Sigmoid colon (tissue), 7 donors: ENCODE data around the gene GPR4. TPM values are rescaled to one million over a fixed set of nuclear protein-coding genes. Genes with fewer than 3 reads are reported as not detected.
A peak's percentile ranks its signal among the peaks of the same experiment; 100 is the strongest.

Experiments used
- DNase-seq: peaks from one replicate; pipeline ENCODE4 v3.0.0-alpha.2; 2019
- H3K27ac ChIP-seq, 4 donors: fragments of 200-600 bp; sonication (generic); one replicate each; pipeline ENCODE4 v1.5.1; 2016 to 2019; ENCODE audit warnings: mild to moderate bottlenecking in 1 of 4
- H3K27me3 ChIP-seq, 3 donors: fragments of 200-600 bp; sonication (generic); one replicate each; pipeline ENCODE4 v1.5.1; 2019; ENCODE audit warnings: mild to moderate bottlenecking in 1 of 3
- H3K36me3 ChIP-seq, 4 donors: fragments of 200-600 bp; sonication (generic); one replicate each; pipeline ENCODE4 v1.5.1; 2016 to 2019
- H3K4me1 ChIP-seq, 4 donors: fragments of 200-600 bp; sonication (generic); one replicate each; pipeline ENCODE4 v1.5.1; 2017 to 2019
- H3K4me3 ChIP-seq, 4 donors: fragments of 200-600 bp; sonication (generic); one replicate each; pipeline ENCODE4 v1.5.1; 2017 to 2019; ENCODE audit warnings: mild to moderate bottlenecking in 2 of 4, moderate library complexity in 1 of 4
- H3K9me3 ChIP-seq, 4 donors: fragments of 200-600 bp in 3 of 4; sonication (generic) in 3 of 4; one replicate each; pipeline versions ENCODE4 v1.5.1 to v1.6.1; 2013 to 2019
- EP300 ChIP-seq, 4 donors: sonication (generic); formaldehyde crosslinking; IDR thresholded peaks; one replicate each; pipeline ENCODE4 v1.6.1; 2017; ENCODE audit warnings: antibody characterized with exemption in 4 of 4
- POLR2A ChIP-seq, 2 donors: fragments of 450-650 bp; IDR thresholded peaks; one replicate each; pipeline ENCODE4 v1.6.1; 2016; ENCODE audit warnings: antibody characterized with exemption in 2 of 2, mild to moderate bottlenecking in 2 of 2, moderate library complexity in 2 of 2
- POLR2AphosphoS5 ChIP-seq, 4 donors: sonication (generic); formaldehyde crosslinking; IDR thresholded peaks; one replicate each; pipeline ENCODE4 v1.6.1; 2017; ENCODE audit warnings: antibody characterized with exemption in 4 of 4
- WGBS, 2 donors: extraction: QIAGEN DNeasy Blood & Tissue Kit; methylation state at CpG; one replicate each; pipeline ENCODE4 v1.1.7; 2013; 5-methylcytosine and 5-hydroxymethylcytosine counted together
- intact Hi-C: fragments of 100-400 bp; cut with DNase I; formaldehyde crosslinking; loops from one replicate; pipeline ENCODE4 v1.15.1; 2023
- polyA plus RNA-seq, 3 donors: library from polyadenylated mRNA; stranded (reverse); fragments of 200-250 nt; gene quantifications; one replicate each; pipeline ENCODE4 v1.2.3, GENCODE V29; 2013
- total RNA-seq, 4 donors: library from RNA; depleted of rRNA; stranded (reverse); fragments of >200 nt; gene quantifications; one replicate each; pipeline ENCODE4 v1.1.0, GENCODE V29; 2016
- TF ChIP-seq, protein P1 (sequence below), 4 experiments: fragments of 450-650 bp in 3 of 4; fragments of 200-600 bp in 1 of 4; IDR thresholded peaks; one replicate each; pipeline ENCODE4 v1.5.1; 2016 to 2019; ENCODE audit warnings: antibody characterized with exemption in 4 of 4, mild to moderate bottlenecking in 3 of 4, moderate library complexity in 2 of 4
- donor health status: healthy with polysubstance abuse.
- donor health status: Bipolar disorder and iron deficiency.
- donor health status: healthy.

The GPR4 gene
- total and polyA plus RNA-seq, 7 donors, result 0.46 to 1.9 (median 0.99) TPM

DNA sequence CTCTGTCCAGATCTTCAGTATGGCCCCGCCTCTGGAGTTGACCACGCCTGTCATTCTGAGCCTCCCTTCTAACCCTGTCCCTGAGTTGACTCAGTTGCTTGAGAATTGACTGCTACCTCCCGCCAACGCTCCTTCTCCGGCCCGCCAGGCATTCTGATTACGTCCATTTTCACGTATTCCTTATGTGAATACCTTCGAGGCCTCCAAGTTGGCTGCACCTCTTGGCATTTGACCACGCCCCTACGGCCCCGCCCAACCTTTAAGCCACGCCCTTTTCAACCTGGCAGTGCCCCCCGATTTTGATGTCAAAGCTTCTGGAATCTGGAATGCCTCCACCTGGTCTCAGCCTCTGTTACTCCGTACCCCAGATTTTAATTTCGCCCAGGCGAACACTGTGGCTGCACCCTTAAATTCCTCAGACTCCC, 38.8 kb upstream of the GPR4 start:
- DNase-seq, result no peak
- 44 to 57% methylated on average over 17 of the region's 17 CpGs for WGBS, 2 donors
- H3K4me1 ChIP-seq, result peaks cover 0 to 54% (median 37%) of the 10 kb centered on the region in 4 donors
- no peaks in the 10 kb centered on the region for H3K36me3 ChIP-seq
- TF ChIP-seq POLR2AphosphoS5 (IDR thresholded peaks at IDR 0.05) (no peak), EP300 (IDR thresholded peaks at IDR 0.05) (no peak), POLR2A (IDR thresholded peaks at IDR 0.05) (no peak)
- TF ChIP-seq, protein P1, sequence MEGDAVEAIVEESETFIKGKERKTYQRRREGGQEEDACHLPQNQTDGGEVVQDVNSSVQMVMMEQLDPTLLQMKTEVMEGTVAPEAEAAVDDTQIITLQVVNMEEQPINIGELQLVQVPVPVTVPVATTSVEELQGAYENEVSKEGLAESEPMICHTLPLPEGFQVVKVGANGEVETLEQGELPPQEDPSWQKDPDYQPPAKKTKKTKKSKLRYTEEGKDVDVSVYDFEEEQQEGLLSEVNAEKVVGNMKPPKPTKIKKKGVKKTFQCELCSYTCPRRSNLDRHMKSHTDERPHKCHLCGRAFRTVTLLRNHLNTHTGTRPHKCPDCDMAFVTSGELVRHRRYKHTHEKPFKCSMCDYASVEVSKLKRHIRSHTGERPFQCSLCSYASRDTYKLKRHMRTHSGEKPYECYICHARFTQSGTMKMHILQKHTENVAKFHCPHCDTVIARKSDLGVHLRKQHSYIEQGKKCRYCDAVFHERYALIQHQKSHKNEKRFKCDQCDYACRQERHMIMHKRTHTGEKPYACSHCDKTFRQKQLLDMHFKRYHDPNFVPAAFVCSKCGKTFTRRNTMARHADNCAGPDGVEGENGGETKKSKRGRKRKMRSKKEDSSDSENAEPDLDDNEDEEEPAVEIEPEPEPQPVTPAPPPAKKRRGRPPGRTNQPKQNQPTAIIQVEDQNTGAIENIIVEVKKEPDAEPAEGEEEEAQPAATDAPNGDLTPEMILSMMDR (IDR thresholded peaks at IDR 0.05), result no peak
- intact Hi-C loops, result loop anchor here (5.0 kb wide), 1 partner anchor 214 kb away; no protein-coding TSS in a partner anchor
- peaks cover 15 to 28% (median 21%) of the 10 kb centered on the region in 3 donors for H3K27me3 ChIP-seq
- H3K9me3 ChIP-seq, result no peaks in the 10 kb centered on the region
- no peak overlapping the region for H3K4me3 ChIP-seq
- H3K27ac ChIP-seq, result peak overlapping the region in 2 of 4 donors; percentile 67 to 73

DNA sequence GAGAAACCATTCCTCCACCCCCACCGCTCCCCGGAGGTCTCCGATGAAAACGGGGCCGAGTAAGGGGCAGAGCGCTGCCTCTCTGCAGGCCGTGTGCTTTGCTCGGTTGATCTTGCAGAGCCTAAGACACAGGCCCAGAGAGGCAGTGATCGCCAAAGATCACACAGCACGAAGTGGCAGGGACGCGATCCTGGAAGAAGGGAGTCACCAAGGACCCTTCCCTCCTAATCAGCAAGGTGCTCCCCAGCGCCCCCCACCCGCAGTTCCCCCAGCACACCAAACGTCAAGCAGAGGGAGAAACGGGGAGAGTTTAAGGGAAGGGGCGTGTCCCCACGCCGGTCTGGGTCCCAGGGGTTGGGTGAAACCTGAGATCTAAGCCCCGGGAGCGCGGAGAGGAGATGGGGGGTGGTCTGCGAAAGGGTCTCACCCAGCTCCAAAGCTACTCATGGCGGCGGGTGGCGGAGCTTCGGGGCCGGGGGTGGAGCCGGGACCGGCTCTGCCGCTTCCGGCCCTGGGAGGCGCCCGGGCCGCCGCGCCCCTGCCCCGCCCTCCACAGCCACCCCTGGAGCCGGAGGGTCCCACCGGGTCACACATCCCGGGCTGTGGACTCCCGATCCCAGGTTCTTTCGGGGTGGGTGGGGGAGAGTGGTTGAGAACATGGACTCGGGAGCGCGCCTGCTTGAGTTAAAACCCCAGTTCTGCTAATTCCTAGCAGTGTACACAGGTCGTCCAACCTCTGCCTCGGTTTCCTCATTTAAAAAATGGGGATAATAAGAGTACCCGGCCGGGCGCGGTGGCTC, 37.1 kb upstream of the GPR4 start, which contains the start of gene EML2:
Gene EML2 (minus strand): TSS at position 468 of the 800 bp plus-strand sequence. CDS start 21 bp downstream, at position 447.
- intact Hi-C loops, result no loop called here
- TF ChIP-seq EP300 (IDR thresholded peaks at IDR 0.05) (no peak), POLR2A (IDR thresholded peaks at IDR 0.05) (no peak), POLR2AphosphoS5 (IDR thresholded peaks at IDR 0.05) (no peak)
- TF ChIP-seq, protein P1 (IDR thresholded peaks at IDR 0.05), result no peak
- H3K4me1 ChIP-seq, result peaks cover 0 to 46% (median 30%) of the 10 kb centered on the region in 4 donors
- peak within 1 kb of the TSS; percentile 55 to 71 (median 60) for H3K4me3 ChIP-seq
- H3K27ac ChIP-seq, result peak within 1 kb of the TSS in 1 of 4 donors; percentile 30
- H3K27me3 ChIP-seq, result peaks cover 6 to 11% (median 7%) of the 10 kb centered on the region in 3 donors
- 1 to 3% methylated on average over 52 of the region's 52 CpGs for WGBS, 2 donors
- H3K9me3 ChIP-seq, result no peaks in the 10 kb centered on the region
- no peaks in the 10 kb centered on the region for H3K36me3 ChIP-seq
- DNase-seq, result no peak

DNA sequence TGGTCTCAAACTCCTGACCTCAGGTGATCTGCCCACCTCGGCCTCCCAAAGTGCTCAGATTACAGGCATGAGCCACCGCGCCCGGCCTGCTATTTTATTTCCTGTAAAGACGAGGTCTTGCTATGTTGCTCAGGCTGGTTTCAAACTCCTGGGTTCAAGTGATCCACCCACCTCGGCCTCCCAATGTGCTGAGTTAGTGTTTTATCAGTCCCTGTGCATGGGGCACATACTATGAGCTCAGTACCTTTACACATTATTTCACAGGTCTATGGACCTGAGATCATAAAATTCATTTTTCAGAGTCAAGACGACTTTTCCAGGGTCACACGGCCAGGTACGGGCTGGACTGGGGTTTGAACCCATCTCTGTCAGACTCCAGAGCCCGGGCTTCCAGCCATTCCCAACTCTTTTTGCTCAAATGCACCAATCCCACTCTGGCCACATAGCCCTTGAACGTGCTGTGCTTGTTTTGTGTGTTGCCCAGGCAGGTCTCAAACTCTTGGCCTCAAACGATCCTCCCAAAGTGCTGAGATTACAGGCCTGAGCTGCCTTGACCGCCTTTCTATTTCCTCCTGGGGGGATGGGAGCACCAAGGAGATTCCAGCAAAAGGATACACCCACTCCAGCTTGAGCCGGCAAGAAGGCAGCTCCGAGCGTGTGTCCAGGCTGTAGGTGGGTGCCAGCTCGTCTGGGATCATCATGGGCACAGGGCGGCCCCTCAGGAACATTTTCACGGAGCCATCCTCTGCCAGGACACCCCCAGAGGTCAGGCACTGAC, 36.1 kb upstream of the GPR4 start:
- H3K36me3 ChIP-seq, result no peaks in the 10 kb centered on the region
- peaks cover 0 to 40% (median 28%) of the 10 kb centered on the region in 4 donors for H3K4me1 ChIP-seq
- intact Hi-C loops, result no loop called here
- DNase-seq, result no peak
- H3K9me3 ChIP-seq, result no peaks in the 10 kb centered on the region
- TF ChIP-seq, protein P1 (IDR thresholded peaks at IDR 0.05), result no peak
- TF ChIP-seq POLR2AphosphoS5 (IDR thresholded peaks at IDR 0.05) (no peak), EP300 (IDR thresholded peaks at IDR 0.05) (no peak), POLR2A (IDR thresholded peaks at IDR 0.05) (no peak)
- H3K27ac ChIP-seq, result peak overlapping the region in 1 of 4 donors; percentile 30
- H3K4me3 ChIP-seq, result peak overlapping the region in 3 of 4 donors; percentile 55 to 71 (median 57)
- peaks cover 0 to under 1% (median 0%) of the 10 kb centered on the region in 3 donors for H3K27me3 ChIP-seq
- WGBS, 2 donors, result 45 to 76% methylated on average over 19 of the region's 19 CpGs

DNA sequence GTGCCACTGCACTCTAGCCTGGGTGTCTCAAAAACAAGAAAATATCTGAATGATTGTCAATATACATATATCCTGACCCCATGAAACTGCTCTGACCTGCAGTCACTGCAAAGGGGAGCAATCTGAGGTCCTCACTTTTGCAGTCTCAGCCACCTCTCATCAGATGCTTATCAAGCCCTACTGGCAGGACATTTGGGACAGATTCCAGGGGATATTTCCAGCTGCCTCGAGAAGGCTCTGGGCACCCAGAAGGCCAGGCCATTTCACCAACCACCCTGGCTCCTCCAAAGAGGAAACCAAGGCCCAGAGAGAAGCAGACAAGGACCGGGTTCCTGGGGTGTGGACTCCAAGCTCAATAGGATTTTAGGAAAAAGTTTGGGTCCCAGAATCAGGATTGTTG, 34.9 kb upstream of the GPR4 start:
- H3K36me3 ChIP-seq, result no peaks in the 10 kb centered on the region
- DNase-seq, result no peak
- peaks cover 0 to 35% (median 23%) of the 10 kb centered on the region in 4 donors for H3K4me1 ChIP-seq
- TF ChIP-seq EP300 (IDR thresholded peaks at IDR 0.05), result no peak
- H3K9me3 ChIP-seq, result no peaks in the 10 kb centered on the region
- intact Hi-C loops, result no loop called here
- 81 to 87% methylated on average over 2 of the region's 2 CpGs for WGBS, 2 donors
- H3K27ac ChIP-seq, result no peak overlapping the region
- no peaks in the 10 kb centered on the region for H3K27me3 ChIP-seq
- no peak overlapping the region for H3K4me3 ChIP-seq

DNA sequence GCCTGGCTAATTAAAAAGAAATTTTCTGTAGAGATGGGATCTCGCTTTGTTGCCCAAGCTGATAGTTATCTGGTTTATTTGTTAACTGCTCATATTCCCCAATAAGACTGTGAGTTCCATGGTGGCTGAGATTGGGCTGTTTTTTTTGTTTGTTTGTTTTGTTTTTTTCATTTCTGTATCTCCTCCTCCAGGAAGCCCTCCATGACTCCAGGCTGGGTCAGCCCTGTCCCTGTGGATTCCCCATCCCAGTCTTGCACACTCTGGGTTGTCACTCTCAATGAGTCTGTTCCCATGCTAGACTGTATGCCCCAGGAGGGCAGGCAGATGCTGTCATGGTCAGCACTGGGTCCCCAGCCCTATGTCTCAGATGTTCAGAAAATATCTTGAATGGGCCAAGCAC, 34.3 kb upstream of the GPR4 start:
- Histone ChIP-seq H3K27me3 (no peaks in the 10 kb centered on the region), H3K36me3 (no peaks in the 10 kb centered on the region), H3K4me1 (peaks cover 0 to 29% (median 17%) of the 10 kb centered on the region in 4 donors), H3K4me3 (no peak overlapping the region), H3K27ac (no peak overlapping the region), H3K9me3 (no peaks in the 10 kb centered on the region)
- WGBS, 2 donors, result 98 to 100% methylated on average over 1 of the region's 1 CpG
- DNase-seq, result no peak
- TF ChIP-seq POLR2A (IDR thresholded peaks at IDR 0.05) (no peak), EP300 (IDR thresholded peaks at IDR 0.05) (no peak), POLR2AphosphoS5 (IDR thresholded peaks at IDR 0.05) (no peak)
- TF ChIP-seq, protein P1 (IDR thresholded peaks at IDR 0.05), result no peak
- intact Hi-C loops, result no loop called here
